Mesothelial cell of epicardium (in vitro differentiated cells): ENCODE measurements around the gene TRIO. TPM values are rescaled to one million over a fixed set of nuclear protein-coding genes. Genes with fewer than 3 reads are reported as not detected.

Source experiments
- DNase-seq, 2 experiments: peaks; one replicate each; pipeline ENCODE4 v3.0.0; 2021; ENCODE audit warnings: low spot score in 2 of 2; ENCODE audit not compliant: unreplicated experiment in 2 of 2
- H3K27ac Mint-ChIP-seq: 2 replicates; pipeline ENCODE4 v1.8.0; 2021; ENCODE audit warnings: mixed read lengths
- H3K27me3 Mint-ChIP-seq: 2 replicates; pipeline ENCODE4 v1.8.0; 2021; ENCODE audit warnings: low read depth, mixed read lengths
- H3K36me3 Mint-ChIP-seq: 2 replicates; pipeline ENCODE4 v1.8.0; 2021; ENCODE audit warnings: mixed read lengths
- H3K4me1 Mint-ChIP-seq: 2 replicates; pipeline ENCODE4 v1.8.0; 2021; ENCODE audit warnings: mixed read lengths
- H3K4me3 Mint-ChIP-seq: 2 replicates; pipeline ENCODE4 v1.8.0; 2021; ENCODE audit warnings: mild to moderate bottlenecking, moderate library complexity, mixed read lengths
- H3K9me3 Mint-ChIP-seq: 2 replicates; pipeline ENCODE4 v1.8.0; 2021; ENCODE audit warnings: mixed read lengths
- CTCF ChIP-seq: fragments of 200-600 bp; sonication (generic); IDR thresholded peaks from one replicate; pipeline ENCODE4 v1.5.0; 2021; ENCODE audit warnings: antibody characterized with exemption; ENCODE audit not compliant: unreplicated experiment
- total RNA-seq: library from RNA; stranded (reverse); gene quantifications from 3 replicates; pipeline ENCODE4 v1.2.1, GENCODE V29; 2021

TRIO gene
- total RNA-seq, 1 donor from 2014 or later = 209 TPM

- DNase-seq = no peak
- peaks cover 30% of the 10 kb centered on the region for H3K4me1 Mint-ChIP-seq
- no peaks in the 10 kb centered on the region for H3K36me3 Mint-ChIP-seq
- H3K9me3 Mint-ChIP-seq = no peaks in the 10 kb centered on the region
- no peak overlapping the region for H3K4me3 Mint-ChIP-seq
- H3K27me3 Mint-ChIP-seq = no peaks in the 10 kb centered on the region
- TF ChIP-seq CTCF = no peak
- H3K27ac Mint-ChIP-seq = peak overlapping the region; percentile 20
Measured at GRCh38 chr5:14209222-14209822, 66.2 kb downstream of the TRIO start.

- Mint-ChIP-seq H3K27me3 (no peaks in the 10 kb centered on the region), H3K9me3 (no peaks in the 10 kb centered on the region), H3K4me1 (peaks cover 25% of the 10 kb centered on the region), H3K4me3 (no peak overlapping the region), H3K27ac (peak overlapping the region; percentile 20), H3K36me3 (no peaks in the 10 kb centered on the region)
- DNase-seq = no peak
- no peak for TF ChIP-seq CTCF
Measured at GRCh38 chr5:14209836-14210235, 66.7 kb downstream of the TRIO start.

- no peak for TF ChIP-seq CTCF
- peaks cover 21% of the 10 kb centered on the region for H3K4me1 Mint-ChIP-seq
Measured at GRCh38 chr5:14210729-14211128, 67.6 kb downstream of the TRIO start.

GRCh38 chr5:14211818-14212803 is 69.0 kb downstream of the TRIO start:
- Mint-ChIP-seq H3K27ac (no peak overlapping the region), H3K4me3 (no peak overlapping the region), H3K36me3 (no peaks in the 10 kb centered on the region), H3K27me3 (no peaks in the 10 kb centered on the region), H3K9me3 (no peaks in the 10 kb centered on the region), H3K4me1 (peaks cover 31% of the 10 kb centered on the region)
- no peak for TF ChIP-seq CTCF
- DNase-seq = no peak

More at GRCh38 chr5:14210729-14211128, 67.6 kb downstream of the TRIO start:
- DNase-seq = no peak
- H3K9me3 Mint-ChIP-seq = no peaks in the 10 kb centered on the region
- no peak overlapping the region for H3K4me3 Mint-ChIP-seq
- H3K27me3 Mint-ChIP-seq = no peaks in the 10 kb centered on the region
- H3K27ac Mint-ChIP-seq = peak overlapping the region; percentile 3
- H3K36me3 Mint-ChIP-seq = no peaks in the 10 kb centered on the region

- Mint-ChIP-seq H3K4me1 (peaks cover 36% of the 10 kb centered on the region), H3K36me3 (no peaks in the 10 kb centered on the region), H3K27ac (no peak overlapping the region), H3K4me3 (no peak overlapping the region), H3K9me3 (no peaks in the 10 kb centered on the region), H3K27me3 (no peaks in the 10 kb centered on the region)
- DNase-seq = no peak
- TF ChIP-seq CTCF = no peak
Measured at GRCh38 chr5:14212838-14213237, 69.7 kb downstream of the TRIO start.
